Frontal cortex (tissue), 4 donors: ENCODE measurements around the gene SLC6A5. TPM values are rescaled to one million over a fixed set of nuclear protein-coding genes. Genes with fewer than 3 reads are reported as not detected.
A peak's percentile ranks its signal among the peaks of the same experiment; 100 is the strongest.

Source experiments
- DNase-seq, 2 donors: peaks; one replicate each; pipeline ENCODE4 v3.0.0; 2012; ENCODE audit warnings: low spot score in 2 of 2
- FAIRE-seq: peaks from 2 replicates; lab custom pipeline; 2012; peaks lifted over from hg19 to GRCh38; lab: Jason Lieb, UNC
- total RNA-seq: library from RNA; depleted of rRNA; stranded (reverse); fragments of >200 nt; gene quantifications from one replicate; pipeline ENCODE4 v1.2.3, GENCODE V29; 2014
- donor health status: control.
- donor health status: control.
- donor health status: control.

SLC6A5 gene
- total RNA-seq, 1 donor from 2014 or later = not detected

GRCh38 chr11:20617346-20618005, 18.1 kb downstream of the SLC6A5 start:
- DNase-seq (no peak), FAIRE-seq (no peak)

DNA sequence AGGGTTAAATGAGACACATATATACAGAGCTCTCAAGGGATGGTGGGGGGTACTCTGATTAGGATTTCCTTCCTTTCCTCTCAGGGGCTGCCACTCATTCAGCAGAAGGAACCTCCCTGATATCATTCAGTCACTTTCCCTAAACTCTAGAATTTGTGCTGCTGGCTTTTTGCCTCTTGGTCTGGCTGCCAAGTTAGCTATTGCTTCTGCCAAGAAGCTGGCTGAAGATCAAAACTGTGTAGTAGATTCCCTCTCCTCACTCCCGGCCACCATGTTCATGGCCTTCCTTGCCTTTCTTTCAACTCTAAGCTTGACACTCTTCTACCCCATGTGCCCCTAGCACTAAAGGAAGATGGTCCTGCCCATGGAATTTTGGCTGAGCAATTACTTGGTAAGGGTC, 18.7 kb downstream of the SLC6A5 start:
- no peak for DNase-seq
- FAIRE-seq = no peak

DNA sequence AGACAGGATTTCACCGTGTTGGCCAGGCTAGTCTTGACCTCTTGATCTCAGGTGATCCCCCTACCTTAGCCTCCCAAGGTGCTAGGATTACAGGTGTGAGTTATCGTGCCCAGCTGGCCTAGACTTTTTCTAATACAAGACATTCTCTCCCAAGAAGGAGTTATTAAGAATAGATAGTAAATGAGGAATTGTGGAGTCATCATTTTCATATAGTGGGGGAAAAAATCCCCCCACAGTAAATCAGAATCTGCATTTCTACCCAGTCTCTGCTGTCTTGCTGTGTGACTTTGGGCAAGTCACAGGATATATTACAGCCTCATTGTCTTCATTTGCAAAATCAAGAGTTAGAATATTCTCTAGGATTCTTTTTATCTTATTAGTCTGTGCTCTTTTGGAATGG, 21.6 kb downstream of the SLC6A5 start:
- DNase-seq (no peak), FAIRE-seq (no peak)

GRCh38 chr11:20621679-20622078, 22.3 kb downstream of the SLC6A5 start:
- no peak for DNase-seq
- no peak for FAIRE-seq

- FAIRE-seq (no peak), DNase-seq (no peak)
Observed at GRCh38 chr11:20623252-20623651, 23.8 kb downstream of the SLC6A5 start.

- no peak for FAIRE-seq
- no peak for DNase-seq
Observed at GRCh38 chr11:20626279-20626678, 26.9 kb downstream of the SLC6A5 start.

GRCh38 chr11:20627026-20627425, 27.6 kb downstream of the SLC6A5 start:
- FAIRE-seq (no peak), DNase-seq (no peak)

DNA sequence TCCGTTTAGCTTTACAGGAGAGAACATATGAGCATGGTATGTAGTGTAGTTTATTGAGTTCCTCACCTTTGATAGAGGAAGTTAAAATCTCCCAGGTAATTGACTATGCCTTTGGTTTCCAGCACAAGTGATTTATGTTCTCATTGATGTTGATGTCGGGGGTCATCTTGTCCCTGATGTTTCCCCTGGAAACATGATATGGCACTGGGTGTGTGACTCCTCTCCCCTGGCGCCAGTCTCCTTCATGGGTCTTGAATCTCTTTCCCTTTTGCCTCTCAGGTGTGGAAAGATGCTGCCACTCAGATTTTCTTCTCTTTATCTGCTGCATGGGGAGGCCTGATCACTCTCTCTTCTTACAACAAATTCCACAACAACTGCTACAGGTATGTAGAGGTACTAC, 28.3 kb downstream of the SLC6A5 start:
- no peak for FAIRE-seq
- DNase-seq = no peak

DNA sequence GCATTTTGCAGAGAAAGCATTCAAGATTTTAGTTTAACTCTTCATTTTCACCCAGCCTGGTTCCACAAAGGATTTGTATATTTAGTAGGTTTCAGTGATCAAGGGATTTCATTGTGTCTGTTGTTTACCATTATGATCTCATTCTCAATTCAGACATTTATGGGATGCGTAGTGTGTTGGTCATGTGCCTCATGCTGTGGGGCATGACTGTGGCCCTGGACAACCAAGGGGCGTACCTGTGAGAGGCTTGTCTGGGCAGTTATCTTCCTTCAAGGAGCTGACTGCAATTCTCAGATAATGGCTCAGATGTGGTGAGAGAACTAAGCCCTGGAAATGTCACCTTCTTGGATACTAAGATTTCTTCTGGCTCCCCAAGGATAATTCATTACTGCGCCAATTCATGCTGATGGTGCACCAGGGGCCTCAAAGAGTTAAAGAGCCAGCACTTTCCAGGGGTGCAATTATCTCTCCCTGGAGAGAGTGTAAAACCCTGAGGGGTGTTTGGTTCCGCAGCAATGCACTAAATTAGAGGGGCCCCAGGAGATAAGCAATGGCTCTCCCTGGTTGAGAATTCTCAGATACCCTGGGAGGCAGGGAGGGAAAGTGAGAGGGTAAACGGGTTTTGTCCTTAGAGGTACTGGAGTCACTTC, 32.2 kb downstream of the SLC6A5 start:
- FAIRE-seq (no peak), DNase-seq (no peak)

DNA sequence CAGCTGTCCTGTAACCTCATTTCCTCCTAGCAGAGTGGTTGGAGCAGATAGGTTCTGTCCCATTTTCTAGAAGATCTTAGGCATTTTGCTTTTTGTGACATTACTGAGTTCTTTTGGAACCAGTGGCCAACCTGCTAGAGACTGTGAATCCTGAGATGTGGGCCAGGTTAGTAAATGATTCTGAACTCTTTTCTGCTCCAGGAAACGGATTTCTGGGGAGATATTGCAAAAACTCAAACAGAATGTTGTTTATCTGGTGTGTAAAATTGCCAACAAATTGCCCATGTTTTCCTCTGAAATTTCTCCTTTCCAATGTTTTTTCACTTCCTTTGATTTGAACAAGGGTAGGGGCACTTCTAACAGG, 32.7 kb downstream of the SLC6A5 start:
- FAIRE-seq = no peak
- no peak for DNase-seq

DNA sequence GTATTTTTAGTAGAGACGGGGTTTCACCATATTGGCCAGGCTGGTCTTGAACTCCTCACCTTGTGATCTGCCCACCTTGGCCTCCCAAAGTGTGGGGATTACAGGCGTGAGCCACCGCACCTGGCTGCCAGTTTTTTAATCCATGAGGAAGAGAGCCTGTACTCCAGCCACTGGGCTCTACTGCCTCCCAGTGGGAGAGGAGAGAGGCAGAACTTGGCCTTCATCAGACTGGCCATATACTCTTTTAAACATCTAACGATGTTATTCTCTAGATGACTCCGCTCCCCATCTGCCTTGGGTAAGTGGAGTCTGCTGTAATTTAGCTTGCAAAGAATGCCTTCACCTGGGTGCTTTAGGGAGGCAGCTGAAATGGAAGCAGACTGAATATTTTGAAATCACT, 34.6 kb downstream of the SLC6A5 start:
- FAIRE-seq (no peak), DNase-seq (no peak)

DNA sequence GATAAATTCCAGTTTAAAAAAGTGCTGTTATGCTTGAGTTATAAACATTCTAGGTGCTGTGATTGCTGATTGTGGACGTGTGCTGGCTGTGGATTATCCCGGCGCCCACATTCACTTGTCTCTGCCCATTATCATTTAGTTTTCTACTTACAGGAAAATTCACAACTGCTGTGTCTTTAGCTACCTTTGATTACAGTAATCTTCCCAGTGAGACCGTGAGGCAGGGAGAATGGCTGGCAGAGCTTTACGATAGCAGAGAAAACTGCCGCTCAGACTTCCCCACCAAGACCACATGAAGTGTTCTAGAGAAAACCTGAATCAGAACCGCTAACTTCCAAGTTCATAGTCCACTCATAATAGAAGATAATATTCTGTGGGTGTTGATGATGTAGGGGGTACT, 35.4 kb downstream of the SLC6A5 start:
- DNase-seq (no peak), FAIRE-seq (no peak)

GRCh38 chr11:20638074-20638473, 38.7 kb downstream of the SLC6A5 start:
- FAIRE-seq (no peak), DNase-seq (no peak)

GRCh38 chr11:20639688-20640087, 40.3 kb downstream of the SLC6A5 start:
- FAIRE-seq = no peak
- no peak for DNase-seq

GRCh38 chr11:20640401-20640800, 41.0 kb downstream of the SLC6A5 start:
- DNase-seq = no peak
- FAIRE-seq = no peak

DNA sequence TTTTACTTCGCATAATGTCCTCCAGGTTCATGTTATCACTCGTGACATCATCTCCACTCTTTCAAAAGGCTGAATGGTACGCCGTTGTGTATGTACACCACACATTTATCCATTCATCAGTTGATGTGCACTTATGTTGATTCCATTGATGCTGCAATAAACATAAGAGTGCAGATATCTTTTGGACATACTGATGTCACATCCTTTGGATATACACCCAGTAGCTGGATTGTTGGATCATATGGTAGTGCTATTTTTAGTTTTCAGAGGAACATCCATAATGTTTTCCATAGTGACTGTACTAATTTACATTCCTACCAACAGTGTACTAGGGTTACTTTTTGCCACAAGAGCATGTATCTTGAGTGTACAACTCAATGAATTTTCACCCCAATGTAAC, 45.0 kb downstream of the SLC6A5 start:
- no peak for DNase-seq
- FAIRE-seq = no peak

- FAIRE-seq (no peak), DNase-seq (peak in 1 of 2 donors; percentile 72)
Observed at GRCh38 chr11:20647976-20648565, 48.7 kb downstream of the SLC6A5 start.

DNA sequence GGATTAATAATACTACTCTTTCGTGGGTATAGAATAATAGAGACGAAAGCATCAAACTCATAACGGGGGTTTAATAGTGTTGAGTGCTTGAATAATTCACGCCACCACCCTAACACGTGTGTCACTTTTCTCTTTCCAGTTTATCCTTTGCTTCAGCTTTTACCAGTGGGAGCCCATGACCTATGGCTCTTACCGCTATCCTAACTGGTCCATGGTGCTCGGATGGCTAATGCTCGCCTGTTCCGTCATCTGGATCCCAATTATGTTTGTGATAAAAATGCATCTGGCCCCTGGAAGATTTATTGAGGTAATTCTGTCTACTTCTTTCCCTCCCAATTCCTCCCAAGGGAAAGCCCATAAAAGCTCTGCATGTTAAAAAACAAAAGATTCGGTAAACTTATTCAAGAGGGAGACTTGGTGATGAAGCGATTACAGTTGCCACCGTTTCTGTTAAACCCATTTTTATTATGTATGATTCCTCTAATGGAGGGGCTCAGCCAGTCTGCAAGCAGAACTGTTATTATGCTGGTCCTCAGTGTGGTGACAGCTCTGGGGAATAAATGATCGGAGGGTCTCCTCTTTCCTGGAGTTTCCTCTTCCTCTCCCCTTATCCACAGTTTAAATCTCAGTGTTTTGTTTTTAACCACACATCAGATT, 52.9 kb downstream of the SLC6A5 start:
- no peak for DNase-seq
- FAIRE-seq = no peak

GRCh38 chr11:20654038-20654437, 54.6 kb downstream of the SLC6A5 start:
- no peak for FAIRE-seq

DNA sequence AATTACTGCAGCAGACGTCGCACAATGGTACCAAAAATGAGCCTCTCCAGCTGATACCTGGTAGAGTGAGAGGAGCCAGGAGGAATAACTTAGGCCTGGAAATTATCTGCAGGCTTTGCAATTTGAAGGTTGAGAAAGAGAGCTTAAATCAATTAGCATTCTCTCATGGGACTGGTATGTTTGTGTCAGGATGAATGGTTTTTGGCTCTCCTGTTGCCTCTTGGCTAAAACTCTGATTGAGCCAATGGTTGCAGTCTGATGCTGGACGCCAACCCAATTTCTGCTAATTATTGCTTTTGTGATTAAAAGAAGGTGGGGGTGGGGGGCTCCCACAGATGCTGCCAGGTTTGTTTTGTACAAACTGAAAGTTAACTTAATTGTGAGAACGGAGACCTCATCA, 57.5 kb downstream of the SLC6A5 start:
- DNase-seq (no peak), FAIRE-seq (no peak)

More at GRCh38 chr11:20654038-20654437, 54.6 kb downstream of the SLC6A5 start:
- no peak for DNase-seq

DNA sequence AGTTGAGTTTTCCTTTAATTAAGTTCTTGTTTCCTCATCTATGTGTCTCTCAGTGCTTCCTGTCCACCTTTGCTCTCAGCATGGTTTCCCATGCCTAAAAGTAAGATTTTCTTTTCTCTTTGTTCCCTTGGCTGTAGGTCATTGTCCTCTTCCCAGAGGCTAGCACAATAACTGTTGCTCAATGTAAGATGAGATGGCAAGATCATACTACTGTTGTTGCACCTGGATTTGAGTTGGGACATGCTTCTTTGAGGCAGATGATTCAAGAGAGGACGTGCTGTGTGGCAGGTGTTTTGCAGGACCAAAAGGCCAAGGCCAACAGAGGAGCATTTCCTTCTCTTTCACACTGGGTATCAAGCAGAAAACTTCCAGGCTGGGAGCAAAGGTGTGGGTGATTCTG, 58.7 kb downstream of the SLC6A5 start:
- no peak for FAIRE-seq
- DNase-seq = no peak
